Measurements from ENCODE around the gene KLHL29. TPM values are rescaled to one million over a fixed set of nuclear protein-coding genes. Genes with fewer than 3 reads are reported as not detected.

Gene KLHL29
- total RNA-seq, 1 donor from 2014 or later: 5.0 TPM

GRCh38 chr2:23711979-23712755 is 327.2 kb downstream of the KLHL29 start:
- H3K36me3 Mint-ChIP-seq (ENCODE audit: unreplicated experiment): peaks cover 13% of the 10 kb centered on the region
- H3K4me1 Mint-ChIP-seq (ENCODE audit: unreplicated experiment): peaks cover 25% of the 10 kb centered on the region
- DNase-seq (ENCODE audit: extremely low spot score, unreplicated experiment): peak; percentile 87
- no peaks in the 10 kb centered on the region for H3K27me3 Mint-ChIP-seq (ENCODE audit: unreplicated experiment)
- no peak overlapping the region for H3K4me3 Mint-ChIP-seq (ENCODE audit: unreplicated experiment)
- peak overlapping the region; percentile 77 for H3K27ac Mint-ChIP-seq (ENCODE audit: unreplicated experiment)
- H3K9me3 Mint-ChIP-seq (ENCODE audit: unreplicated experiment): no peaks in the 10 kb centered on the region
- TF ChIP-seq, protein P1, sequence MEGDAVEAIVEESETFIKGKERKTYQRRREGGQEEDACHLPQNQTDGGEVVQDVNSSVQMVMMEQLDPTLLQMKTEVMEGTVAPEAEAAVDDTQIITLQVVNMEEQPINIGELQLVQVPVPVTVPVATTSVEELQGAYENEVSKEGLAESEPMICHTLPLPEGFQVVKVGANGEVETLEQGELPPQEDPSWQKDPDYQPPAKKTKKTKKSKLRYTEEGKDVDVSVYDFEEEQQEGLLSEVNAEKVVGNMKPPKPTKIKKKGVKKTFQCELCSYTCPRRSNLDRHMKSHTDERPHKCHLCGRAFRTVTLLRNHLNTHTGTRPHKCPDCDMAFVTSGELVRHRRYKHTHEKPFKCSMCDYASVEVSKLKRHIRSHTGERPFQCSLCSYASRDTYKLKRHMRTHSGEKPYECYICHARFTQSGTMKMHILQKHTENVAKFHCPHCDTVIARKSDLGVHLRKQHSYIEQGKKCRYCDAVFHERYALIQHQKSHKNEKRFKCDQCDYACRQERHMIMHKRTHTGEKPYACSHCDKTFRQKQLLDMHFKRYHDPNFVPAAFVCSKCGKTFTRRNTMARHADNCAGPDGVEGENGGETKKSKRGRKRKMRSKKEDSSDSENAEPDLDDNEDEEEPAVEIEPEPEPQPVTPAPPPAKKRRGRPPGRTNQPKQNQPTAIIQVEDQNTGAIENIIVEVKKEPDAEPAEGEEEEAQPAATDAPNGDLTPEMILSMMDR (IDR thresholded peaks at IDR 0.05): no peak

GRCh38 chr2:23712756-23713151 is 327.8 kb downstream of the KLHL29 start:
- Mint-ChIP-seq H3K4me3 (ENCODE audit: unreplicated experiment) (no peak overlapping the region), H3K27me3 (ENCODE audit: unreplicated experiment) (no peaks in the 10 kb centered on the region), H3K27ac (ENCODE audit: unreplicated experiment) (peak overlapping the region; percentile 77), H3K36me3 (ENCODE audit: unreplicated experiment) (peaks cover 12% of the 10 kb centered on the region), H3K4me1 (ENCODE audit: unreplicated experiment) (peaks cover 22% of the 10 kb centered on the region), H3K9me3 (ENCODE audit: unreplicated experiment) (no peaks in the 10 kb centered on the region)
- no peak for DNase-seq (ENCODE audit: extremely low spot score, unreplicated experiment)
- TF ChIP-seq, protein P1 (IDR thresholded peaks at IDR 0.05): peak; percentile 17

GRCh38 chr2:23713351-23713750 is 328.4 kb downstream of the KLHL29 start:
- TF ChIP-seq, protein P1 (IDR thresholded peaks at IDR 0.05): no peak
- peaks cover 22% of the 10 kb centered on the region for H3K4me1 Mint-ChIP-seq (ENCODE audit: unreplicated experiment)
- H3K9me3 Mint-ChIP-seq (ENCODE audit: unreplicated experiment): no peaks in the 10 kb centered on the region
- H3K27me3 Mint-ChIP-seq (ENCODE audit: unreplicated experiment): no peaks in the 10 kb centered on the region
- no peak overlapping the region for H3K4me3 Mint-ChIP-seq (ENCODE audit: unreplicated experiment)
- H3K27ac Mint-ChIP-seq (ENCODE audit: unreplicated experiment): no peak overlapping the region
- H3K36me3 Mint-ChIP-seq (ENCODE audit: unreplicated experiment): peaks cover 12% of the 10 kb centered on the region
- no peak for DNase-seq (ENCODE audit: extremely low spot score, unreplicated experiment)

DNA sequence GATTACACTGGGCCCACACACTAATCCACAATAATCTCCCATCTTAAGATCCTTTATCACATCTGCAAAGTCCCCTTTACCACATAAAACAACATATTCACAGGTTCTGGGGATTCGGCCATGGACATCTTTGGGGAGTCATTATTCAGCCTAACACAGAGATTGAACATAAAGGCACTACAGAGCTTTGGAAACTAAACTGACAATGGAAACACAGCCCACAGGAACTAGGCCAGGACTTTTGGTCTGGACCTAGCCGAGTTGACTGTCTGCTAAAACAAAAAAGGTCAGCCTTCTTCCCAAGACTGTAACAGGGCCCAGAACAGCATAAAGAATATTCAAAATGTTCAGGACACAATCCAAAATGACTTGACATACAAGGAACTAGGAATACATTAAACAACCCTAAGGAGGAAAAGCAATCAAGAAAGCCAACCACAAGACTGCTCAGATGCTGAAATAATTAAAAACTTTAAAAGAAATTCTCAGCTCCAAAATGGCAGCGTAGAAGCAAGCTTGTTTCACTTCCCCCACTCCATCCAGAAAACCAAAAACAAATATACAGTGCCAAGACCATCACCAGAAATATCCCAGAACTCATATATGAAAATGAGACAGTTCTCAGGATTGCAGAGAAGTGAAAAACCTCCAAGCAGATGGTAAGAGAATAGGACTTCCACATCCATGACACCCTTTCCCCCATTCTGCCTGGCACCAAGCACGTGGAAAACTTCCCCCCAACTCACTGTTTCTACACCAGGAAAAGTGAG is 334.1 kb downstream of the KLHL29 start:
- Mint-ChIP-seq H3K27me3 (ENCODE audit: unreplicated experiment) (no peaks in the 10 kb centered on the region), H3K4me3 (ENCODE audit: unreplicated experiment) (no peak overlapping the region), H3K27ac (ENCODE audit: unreplicated experiment) (no peak overlapping the region), H3K36me3 (ENCODE audit: unreplicated experiment) (peaks cover 22% of the 10 kb centered on the region), H3K4me1 (ENCODE audit: unreplicated experiment) (peaks cover 2% of the 10 kb centered on the region), H3K9me3 (ENCODE audit: unreplicated experiment) (peaks cover 13% of the 10 kb centered on the region)
- no peak for DNase-seq (ENCODE audit: extremely low spot score, unreplicated experiment)
- TF ChIP-seq, protein P1 (IDR thresholded peaks at IDR 0.05): no peak

DNA sequence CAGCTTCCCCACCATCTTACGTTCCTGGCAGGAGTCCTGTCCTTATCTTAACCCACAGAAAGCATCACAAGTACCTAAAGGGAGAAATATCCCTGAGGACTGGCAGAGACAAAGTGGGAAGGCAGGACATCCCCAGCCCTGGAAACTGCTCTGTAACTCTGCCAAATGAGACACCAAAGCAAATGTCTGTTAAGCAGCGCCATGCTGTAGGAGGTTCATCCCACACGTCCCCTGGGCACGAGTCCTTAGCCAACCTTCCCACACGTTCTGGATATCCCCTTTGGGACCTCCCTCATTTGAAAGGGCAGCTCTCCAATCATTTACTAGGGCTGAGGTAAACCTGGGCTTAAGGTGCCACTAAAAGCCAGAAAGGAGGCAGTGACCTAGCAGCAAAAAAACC is 334.7 kb downstream of the KLHL29 start:
- no peak for DNase-seq (ENCODE audit: extremely low spot score, unreplicated experiment)
- TF ChIP-seq, protein P1 (IDR thresholded peaks at IDR 0.05): no peak

More for the DNA sequence above, 334.7 kb downstream of the KLHL29 start:
- Mint-ChIP-seq H3K4me3 (ENCODE audit: unreplicated experiment) (no peak overlapping the region), H3K27ac (ENCODE audit: unreplicated experiment) (no peak overlapping the region), H3K9me3 (ENCODE audit: unreplicated experiment) (peaks cover 13% of the 10 kb centered on the region), H3K27me3 (ENCODE audit: unreplicated experiment) (no peaks in the 10 kb centered on the region), H3K36me3 (ENCODE audit: unreplicated experiment) (peaks cover 25% of the 10 kb centered on the region), H3K4me1 (ENCODE audit: unreplicated experiment) (peaks cover 2% of the 10 kb centered on the region)
